Measurements from ENCODE around the gene DDAH2.

DDAH2 gene

DNA sequence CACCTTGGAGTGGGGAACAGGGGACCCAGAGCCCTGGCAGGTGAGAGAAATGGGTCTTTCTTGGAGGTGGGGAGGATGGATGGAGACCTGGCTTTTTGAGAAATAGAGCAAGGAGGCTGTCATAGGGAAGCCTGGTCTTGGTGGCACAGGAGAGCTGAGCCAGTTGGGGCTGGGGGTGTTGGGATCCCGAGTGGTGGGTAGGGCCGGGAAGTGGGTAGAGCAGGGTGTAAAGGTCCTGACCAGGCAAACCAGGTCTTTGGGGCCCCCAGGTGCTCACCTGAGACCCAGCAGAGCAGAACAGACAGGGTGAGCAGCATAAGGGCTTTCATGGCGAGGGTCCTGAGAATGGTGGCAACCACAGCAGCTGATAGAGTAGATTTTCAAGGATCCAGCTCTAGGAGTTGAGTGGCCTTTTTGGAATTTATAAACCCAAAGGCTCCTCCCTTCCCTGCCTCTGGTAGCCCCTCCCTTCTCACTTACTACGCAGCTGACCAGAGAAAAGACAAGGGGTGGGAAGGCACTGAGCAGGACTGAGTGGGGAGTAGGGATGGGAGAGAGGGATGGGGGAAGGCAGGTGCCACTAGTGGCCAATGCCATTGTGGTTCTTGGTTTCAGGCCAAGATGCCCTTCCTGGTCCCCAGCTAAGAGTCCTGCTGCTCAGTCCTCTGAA, 7.6 kb downstream of the DDAH2 start, which contains the start of gene LY6G6C:
Gene LY6G6C (minus strand): TSS at position 396 of the 670 bp plus-strand sequence. CDS start 67 bp downstream, at position 329.
- TF ChIP-seq TAF1 (IDR thresholded peaks at IDR 0.05; ENCODE audit: borderline replicate concordance, insufficient read depth, low read length) (no peak), FOXP2 (optimal IDR thresholded peaks at IDR 0.05; ENCODE audit: borderline replicate concordance, extremely low read depth, extremely low read length, insufficient read depth) (no peak), SIN3A (IDR thresholded peaks at IDR 0.05; ENCODE audit: borderline replicate concordance, insufficient read depth, low read length) (no peak), POLR2AphosphoS5 (IDR thresholded peaks at IDR 0.05; ENCODE audit: low read depth, low read length) (no peak)
- TF ChIP-seq, protein P1, sequence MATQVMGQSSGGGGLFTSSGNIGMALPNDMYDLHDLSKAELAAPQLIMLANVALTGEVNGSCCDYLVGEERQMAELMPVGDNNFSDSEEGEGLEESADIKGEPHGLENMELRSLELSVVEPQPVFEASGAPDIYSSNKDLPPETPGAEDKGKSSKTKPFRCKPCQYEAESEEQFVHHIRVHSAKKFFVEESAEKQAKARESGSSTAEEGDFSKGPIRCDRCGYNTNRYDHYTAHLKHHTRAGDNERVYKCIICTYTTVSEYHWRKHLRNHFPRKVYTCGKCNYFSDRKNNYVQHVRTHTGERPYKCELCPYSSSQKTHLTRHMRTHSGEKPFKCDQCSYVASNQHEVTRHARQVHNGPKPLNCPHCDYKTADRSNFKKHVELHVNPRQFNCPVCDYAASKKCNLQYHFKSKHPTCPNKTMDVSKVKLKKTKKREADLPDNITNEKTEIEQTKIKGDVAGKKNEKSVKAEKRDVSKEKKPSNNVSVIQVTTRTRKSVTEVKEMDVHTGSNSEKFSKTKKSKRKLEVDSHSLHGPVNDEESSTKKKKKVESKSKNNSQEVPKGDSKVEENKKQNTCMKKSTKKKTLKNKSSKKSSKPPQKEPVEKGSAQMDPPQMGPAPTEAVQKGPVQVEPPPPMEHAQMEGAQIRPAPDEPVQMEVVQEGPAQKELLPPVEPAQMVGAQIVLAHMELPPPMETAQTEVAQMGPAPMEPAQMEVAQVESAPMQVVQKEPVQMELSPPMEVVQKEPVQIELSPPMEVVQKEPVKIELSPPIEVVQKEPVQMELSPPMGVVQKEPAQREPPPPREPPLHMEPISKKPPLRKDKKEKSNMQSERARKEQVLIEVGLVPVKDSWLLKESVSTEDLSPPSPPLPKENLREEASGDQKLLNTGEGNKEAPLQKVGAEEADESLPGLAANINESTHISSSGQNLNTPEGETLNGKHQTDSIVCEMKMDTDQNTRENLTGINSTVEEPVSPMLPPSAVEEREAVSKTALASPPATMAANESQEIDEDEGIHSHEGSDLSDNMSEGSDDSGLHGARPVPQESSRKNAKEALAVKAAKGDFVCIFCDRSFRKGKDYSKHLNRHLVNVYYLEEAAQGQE (IDR thresholded peaks at IDR 0.05; ENCODE audit: insufficient read depth in 1 of 2, low read depth in 2 of 2, low read length in 2 of 2): no peak

DNA sequence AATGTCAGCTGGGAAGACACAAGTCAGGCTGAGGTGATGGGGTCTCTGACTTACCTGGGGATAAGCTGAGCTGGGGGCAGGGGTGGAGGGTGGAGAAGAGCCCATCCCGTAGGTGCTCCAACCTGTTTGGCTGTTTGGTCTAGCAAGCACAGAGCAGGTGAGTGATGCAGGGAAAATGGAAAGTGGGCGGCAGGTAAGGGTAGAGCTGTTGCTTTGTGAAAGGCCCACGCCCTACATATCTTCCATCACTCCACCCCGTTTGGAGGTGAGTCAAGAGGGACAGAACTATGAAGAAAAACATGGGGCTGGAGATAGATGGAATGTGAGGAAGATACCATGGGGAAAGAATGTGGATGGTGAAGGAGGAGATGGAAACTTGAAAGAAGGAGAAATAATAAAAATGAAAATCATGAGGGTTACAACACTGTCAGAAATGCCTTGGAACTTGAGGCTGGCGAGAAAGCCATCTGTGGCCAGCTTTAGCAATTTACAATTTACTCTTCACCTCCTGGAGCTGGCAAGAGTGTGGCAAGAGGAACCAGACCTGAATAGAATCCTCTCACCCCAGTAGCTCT, 8.8 kb downstream of the DDAH2 start:
- TF ChIP-seq TAF1 (IDR thresholded peaks at IDR 0.05; ENCODE audit: borderline replicate concordance, insufficient read depth, low read length): no peak
- TF ChIP-seq SIN3A (IDR thresholded peaks at IDR 0.05; ENCODE audit: borderline replicate concordance, insufficient read depth, low read length): no peak
- TF ChIP-seq FOXP2 (optimal IDR thresholded peaks at IDR 0.05; ENCODE audit: borderline replicate concordance, extremely low read depth, extremely low read length, insufficient read depth): no peak
- TF ChIP-seq POLR2AphosphoS5 (IDR thresholded peaks at IDR 0.05; ENCODE audit: low read depth, low read length): no peak
- TF ChIP-seq, protein P1 (IDR thresholded peaks at IDR 0.05; ENCODE audit: insufficient read depth in 1 of 2, low read depth in 2 of 2, low read length in 2 of 2): no peak

DNA sequence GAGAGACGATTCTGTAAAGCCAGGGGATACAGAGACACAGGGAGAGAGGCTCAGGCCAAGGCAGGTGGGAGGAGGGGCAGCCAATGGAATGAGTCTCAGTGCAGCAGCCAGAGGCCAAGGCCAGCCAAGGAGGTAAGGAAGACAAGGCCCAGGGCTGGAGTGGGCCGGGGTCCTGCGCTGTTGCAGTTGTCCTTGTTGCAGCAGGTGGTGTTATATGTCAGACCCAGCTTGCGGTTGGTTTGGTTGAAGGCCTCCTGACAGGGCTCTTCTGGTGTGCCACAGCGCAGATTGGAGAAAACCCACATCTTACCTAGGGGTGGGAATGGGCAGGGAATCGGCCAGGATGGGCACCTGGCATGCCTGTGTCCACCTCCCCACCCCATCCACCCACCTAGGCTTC, 10.1 kb downstream of the DDAH2 start:
- no peak for TF ChIP-seq TAF1 (IDR thresholded peaks at IDR 0.05; ENCODE audit: borderline replicate concordance, insufficient read depth, low read length)
- no peak for TF ChIP-seq POLR2AphosphoS5 (IDR thresholded peaks at IDR 0.05; ENCODE audit: low read depth, low read length)
- TF ChIP-seq SIN3A (IDR thresholded peaks at IDR 0.05; ENCODE audit: borderline replicate concordance, insufficient read depth, low read length): no peak
- no peak for TF ChIP-seq FOXP2 (optimal IDR thresholded peaks at IDR 0.05; ENCODE audit: borderline replicate concordance, extremely low read depth, extremely low read length, insufficient read depth)
- TF ChIP-seq, protein P1 (IDR thresholded peaks at IDR 0.05; ENCODE audit: insufficient read depth in 1 of 2, low read depth in 2 of 2, low read length in 2 of 2): no peak

DNA sequence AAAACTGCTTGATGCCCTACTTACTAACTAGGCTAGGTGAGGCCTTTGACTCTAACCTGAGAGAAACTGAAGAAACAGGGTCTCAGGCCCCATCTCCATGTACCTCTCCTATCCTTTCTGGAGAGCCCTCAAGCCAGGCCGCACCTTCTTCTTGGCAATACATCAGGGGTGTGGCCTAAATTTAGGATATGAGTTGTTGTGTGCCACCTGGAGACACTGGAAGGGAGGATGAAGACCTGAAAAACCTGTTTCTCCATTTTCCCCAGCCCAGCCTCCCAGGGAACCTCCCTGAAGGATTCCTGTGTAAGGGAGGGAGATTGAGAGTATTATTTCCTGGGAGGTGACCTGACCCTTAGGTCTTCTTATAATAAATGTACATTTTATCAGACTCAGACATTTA, 10.8 kb downstream of the DDAH2 start:
- TF ChIP-seq FOXP2 (optimal IDR thresholded peaks at IDR 0.05; ENCODE audit: borderline replicate concordance, extremely low read depth, extremely low read length, insufficient read depth): no peak
- TF ChIP-seq TAF1 (IDR thresholded peaks at IDR 0.05; ENCODE audit: borderline replicate concordance, insufficient read depth, low read length): no peak
- TF ChIP-seq POLR2AphosphoS5 (IDR thresholded peaks at IDR 0.05; ENCODE audit: low read depth, low read length): no peak
- TF ChIP-seq SIN3A (IDR thresholded peaks at IDR 0.05; ENCODE audit: borderline replicate concordance, insufficient read depth, low read length): no peak
- TF ChIP-seq, protein P1 (IDR thresholded peaks at IDR 0.05; ENCODE audit: insufficient read depth in 1 of 2, low read depth in 2 of 2, low read length in 2 of 2): no peak
